Measurements from ENCODE around the gene LEMD3.

LEMD3 gene

DNA sequence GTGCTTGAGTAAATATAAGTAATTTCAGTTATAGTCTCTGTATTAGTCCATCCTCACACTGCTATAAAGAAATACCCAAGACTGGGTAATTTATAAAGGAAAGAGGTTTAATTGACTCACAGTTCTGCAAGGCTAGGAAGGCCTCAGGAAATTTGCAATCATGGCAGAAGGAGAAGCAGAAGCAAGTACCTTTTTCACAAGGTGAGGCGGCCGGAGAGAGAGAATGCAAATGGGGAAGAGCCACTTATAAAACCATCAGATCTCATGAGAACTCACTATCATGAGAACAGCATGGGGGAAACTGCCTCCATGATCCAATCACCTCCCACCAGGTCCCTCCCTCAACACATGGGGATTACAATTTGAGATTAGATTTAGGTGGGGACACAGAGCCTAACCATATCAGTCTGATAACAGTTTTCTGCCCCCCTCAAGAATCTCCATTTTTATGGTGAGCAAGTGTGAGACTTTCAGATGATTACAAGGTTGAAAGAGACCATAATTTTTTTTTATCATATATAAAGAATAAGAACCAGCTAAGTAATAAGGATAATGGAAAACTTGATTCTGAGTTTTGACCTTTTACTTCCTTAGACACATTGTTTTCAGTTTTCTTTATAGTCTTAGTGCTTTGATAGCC, 35.6 kb downstream of the LEMD3 start:
- TF ChIP-seq, protein P1, sequence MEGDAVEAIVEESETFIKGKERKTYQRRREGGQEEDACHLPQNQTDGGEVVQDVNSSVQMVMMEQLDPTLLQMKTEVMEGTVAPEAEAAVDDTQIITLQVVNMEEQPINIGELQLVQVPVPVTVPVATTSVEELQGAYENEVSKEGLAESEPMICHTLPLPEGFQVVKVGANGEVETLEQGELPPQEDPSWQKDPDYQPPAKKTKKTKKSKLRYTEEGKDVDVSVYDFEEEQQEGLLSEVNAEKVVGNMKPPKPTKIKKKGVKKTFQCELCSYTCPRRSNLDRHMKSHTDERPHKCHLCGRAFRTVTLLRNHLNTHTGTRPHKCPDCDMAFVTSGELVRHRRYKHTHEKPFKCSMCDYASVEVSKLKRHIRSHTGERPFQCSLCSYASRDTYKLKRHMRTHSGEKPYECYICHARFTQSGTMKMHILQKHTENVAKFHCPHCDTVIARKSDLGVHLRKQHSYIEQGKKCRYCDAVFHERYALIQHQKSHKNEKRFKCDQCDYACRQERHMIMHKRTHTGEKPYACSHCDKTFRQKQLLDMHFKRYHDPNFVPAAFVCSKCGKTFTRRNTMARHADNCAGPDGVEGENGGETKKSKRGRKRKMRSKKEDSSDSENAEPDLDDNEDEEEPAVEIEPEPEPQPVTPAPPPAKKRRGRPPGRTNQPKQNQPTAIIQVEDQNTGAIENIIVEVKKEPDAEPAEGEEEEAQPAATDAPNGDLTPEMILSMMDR (IDR thresholded peaks at IDR 0.05; ENCODE audit: low read depth, low read length): no peak
- no peak overlapping the region for H3K4me3 ChIP-seq (ENCODE audit: low read depth, low read length)
- in situ Hi-C loops (cut with HindIII; ENCODE audit: low sequenced_read_pairs): no loop called here
- no peak for DNase-seq (ENCODE audit: low read depth, low spot score)

- H3K4me3 ChIP-seq (ENCODE audit: low read depth, low read length): no peak overlapping the region
- in situ Hi-C loops (cut with HindIII; ENCODE audit: low sequenced_read_pairs): no loop called here
- TF ChIP-seq, protein P1 (IDR thresholded peaks at IDR 0.05; ENCODE audit: low read depth, low read length): no peak
- DNase-seq (ENCODE audit: low read depth, low spot score): no peak
Observed at GRCh38 chr12:65205886-65206285, 36.5 kb downstream of the LEMD3 start.

DNA sequence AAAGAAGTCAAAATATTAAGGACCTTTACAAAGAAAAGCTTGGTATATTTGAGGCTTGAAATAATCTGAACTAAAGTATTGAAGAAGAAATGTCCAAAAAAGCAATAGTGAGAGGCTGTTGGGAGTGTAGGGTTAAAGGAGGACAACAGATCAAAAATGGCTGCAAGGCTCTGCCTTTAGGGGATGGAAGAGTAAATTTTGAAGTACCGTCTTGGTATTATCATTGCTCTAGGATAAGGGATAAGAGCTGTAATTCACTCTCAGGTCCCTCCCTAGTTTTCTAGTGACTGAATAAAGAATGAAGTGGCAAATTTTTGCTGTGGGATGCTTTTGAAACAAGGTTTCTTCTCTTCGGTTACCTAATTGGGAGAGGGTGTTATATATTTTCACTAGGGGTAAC, 38.7 kb downstream of the LEMD3 start:
- H3K4me3 ChIP-seq (ENCODE audit: low read depth, low read length): no peak overlapping the region
- TF ChIP-seq, protein P1 (IDR thresholded peaks at IDR 0.05; ENCODE audit: low read depth, low read length): no peak
- DNase-seq (ENCODE audit: low read depth, low spot score): no peak
- in situ Hi-C loops (cut with HindIII; ENCODE audit: low sequenced_read_pairs): no loop called here

DNA sequence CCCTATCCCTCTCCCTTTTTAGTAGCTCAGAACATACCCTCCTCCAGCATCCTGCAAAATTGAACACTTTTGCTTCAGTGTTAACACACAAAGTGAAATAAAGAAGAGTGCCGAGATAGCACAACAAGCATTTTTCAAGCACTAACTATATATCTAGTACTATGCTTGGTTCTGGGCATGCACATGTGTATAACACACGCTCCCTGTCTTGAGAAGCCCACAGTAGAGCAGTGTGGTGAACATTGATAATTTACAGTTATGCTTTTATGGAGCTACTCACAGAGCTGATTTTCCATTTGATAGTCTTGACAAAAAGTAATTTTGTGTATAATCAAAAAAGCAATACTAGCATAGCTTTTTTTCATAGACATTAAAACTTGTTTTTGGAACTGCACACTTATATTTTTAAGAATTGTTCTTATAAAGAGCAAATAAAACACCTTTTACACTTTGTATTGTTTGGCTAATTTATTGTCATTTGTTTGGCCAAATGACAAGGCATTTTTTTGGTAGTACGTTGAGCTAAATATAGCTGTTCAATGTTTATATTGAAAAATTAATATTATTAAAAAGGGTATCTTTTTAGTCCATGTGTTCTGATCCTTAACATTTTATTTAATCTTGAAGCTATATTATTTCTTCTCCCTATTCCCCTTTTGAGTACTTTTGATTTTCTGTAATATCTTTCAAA, 39.7 kb downstream of the LEMD3 start:
- DNase-seq (ENCODE audit: low read depth, low spot score): no peak
- in situ Hi-C loops (cut with HindIII; ENCODE audit: low sequenced_read_pairs): no loop called here
- TF ChIP-seq, protein P1 (IDR thresholded peaks at IDR 0.05; ENCODE audit: low read depth, low read length): no peak
- H3K4me3 ChIP-seq (ENCODE audit: low read depth, low read length): no peak overlapping the region

GRCh38 chr12:65209655-65210043, 40.3 kb downstream of the LEMD3 start:
- in situ Hi-C loops (cut with HindIII; ENCODE audit: low sequenced_read_pairs): no loop called here
- H3K4me3 ChIP-seq (ENCODE audit: low read depth, low read length): no peak overlapping the region
- DNase-seq (ENCODE audit: low read depth, low spot score): no peak
- TF ChIP-seq, protein P1 (IDR thresholded peaks at IDR 0.05; ENCODE audit: low read depth, low read length): no peak

- TF ChIP-seq, protein P1 (IDR thresholded peaks at IDR 0.05; ENCODE audit: low read depth, low read length): no peak
- in situ Hi-C loops (cut with HindIII; ENCODE audit: low sequenced_read_pairs): no loop called here
- H3K4me3 ChIP-seq (ENCODE audit: low read depth, low read length): no peak overlapping the region
- DNase-seq (ENCODE audit: low read depth, low spot score): no peak
Observed at GRCh38 chr12:65217086-65217485, 47.7 kb downstream of the LEMD3 start.

All from astrocyte of the spinal cord (primary cell).